HG02870 (cell line): Measurements from ENCODE around the gene CERS2.
A peak's percentile ranks its signal among the peaks of the same experiment; 100 is the strongest.

Experiments used
- ATAC-seq: cut with Tn5 transposase; IDR thresholded peaks from one replicate; pipeline ENCODE4 v1.9.1; 2021; ENCODE audit warnings: mild to moderate bottlenecking, moderate library complexity; ENCODE audit not compliant: unreplicated experiment

CERS2 gene

DNA sequence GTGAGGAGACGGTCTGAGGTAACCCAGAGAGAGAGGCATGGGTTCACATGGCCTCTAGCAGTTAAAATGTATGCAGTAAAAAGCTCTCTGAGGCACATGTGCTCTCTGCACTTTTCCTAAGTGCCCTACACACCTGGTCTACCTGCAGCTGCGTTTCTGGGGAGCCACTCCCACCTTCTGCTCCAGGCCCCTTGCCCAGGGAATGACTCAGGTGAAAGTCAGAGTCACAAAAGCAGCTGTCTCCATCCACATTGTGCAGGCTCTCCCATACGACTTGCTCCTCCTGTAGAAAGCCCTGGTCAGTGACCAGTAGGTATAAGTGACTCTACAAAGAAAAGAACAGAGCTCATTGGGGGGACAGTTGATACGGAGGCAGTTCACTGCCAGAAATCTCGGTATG, 23.3 kb upstream of the CERS2 start:
- ATAC-seq, result no peak

DNA sequence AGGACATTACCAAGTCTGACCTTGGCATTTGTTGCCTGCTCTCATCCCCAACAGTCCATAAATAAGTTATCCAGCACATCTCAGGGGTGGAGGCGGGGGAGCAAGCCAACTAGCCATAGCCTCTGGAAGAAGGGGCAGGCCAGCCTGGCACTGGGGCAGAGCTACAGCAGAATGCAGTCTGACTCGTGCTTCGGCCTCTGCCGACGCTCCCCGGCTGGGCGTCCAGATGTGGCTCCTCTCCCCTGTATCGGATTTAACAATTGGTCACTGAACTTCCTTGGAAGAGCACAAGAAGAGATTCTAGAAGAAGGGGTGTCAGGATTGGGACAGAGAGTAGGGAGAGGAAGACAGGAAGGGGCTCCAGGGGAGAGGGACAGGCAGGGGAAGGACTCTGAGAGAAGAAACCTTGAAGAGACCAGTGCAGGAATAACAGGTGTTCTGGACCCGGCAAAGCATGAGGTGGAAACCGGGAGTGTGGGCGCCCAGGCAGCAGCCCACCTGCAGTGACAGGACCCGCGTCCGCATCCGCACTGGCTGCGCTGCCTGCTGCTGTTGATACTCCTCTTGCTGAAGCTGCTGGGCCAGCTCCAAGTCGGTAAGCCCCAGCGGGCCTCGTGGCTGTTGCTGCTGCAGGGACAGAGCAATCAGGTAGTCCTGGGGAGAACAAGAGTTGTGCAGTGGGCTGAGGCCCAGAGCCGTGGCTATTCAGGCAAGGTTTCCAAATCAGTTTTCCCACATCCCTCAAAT, 22.7 kb upstream of the CERS2 start:
- ATAC-seq, result no peak

DNA sequence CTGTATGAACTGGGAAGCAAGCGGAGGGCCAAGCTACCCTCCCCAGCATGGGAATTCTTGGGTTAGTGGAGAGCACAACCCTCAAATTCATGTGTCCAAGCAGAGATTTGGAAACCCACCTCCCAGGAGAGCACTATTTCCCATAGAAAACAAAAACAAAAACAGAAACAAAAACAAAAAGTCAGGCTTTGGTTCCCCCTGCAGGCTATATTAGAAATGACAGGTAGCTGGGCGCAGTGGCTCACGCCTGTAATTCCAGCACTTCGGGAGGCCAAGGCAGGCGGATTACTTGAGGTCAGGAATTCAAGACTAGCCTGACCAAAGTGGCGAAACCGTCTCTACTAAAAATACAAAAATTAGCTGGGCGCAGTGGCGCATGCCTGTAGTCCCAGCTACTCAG, 21.3 kb upstream of the CERS2 start:
- no peak for ATAC-seq

DNA sequence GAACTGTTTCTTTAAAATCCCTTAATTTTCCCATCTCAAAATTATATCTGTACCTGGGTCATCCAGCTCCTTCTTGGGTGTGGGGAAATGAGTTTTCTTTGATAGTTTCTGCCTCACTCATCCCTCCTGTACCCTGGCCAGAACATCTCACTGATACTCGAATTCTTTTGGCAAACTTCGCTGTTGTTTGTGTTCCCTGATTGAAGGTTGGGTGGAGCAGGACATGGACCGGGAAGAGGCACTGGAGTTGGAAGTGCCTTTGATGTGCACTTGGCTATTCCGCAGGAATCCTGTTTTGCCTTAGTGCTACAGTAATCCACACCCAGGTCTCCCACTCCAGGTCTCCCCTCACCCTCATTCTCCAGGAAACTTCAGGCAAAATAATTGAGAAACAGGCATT, 20.8 kb upstream of the CERS2 start:
- no peak for ATAC-seq

DNA sequence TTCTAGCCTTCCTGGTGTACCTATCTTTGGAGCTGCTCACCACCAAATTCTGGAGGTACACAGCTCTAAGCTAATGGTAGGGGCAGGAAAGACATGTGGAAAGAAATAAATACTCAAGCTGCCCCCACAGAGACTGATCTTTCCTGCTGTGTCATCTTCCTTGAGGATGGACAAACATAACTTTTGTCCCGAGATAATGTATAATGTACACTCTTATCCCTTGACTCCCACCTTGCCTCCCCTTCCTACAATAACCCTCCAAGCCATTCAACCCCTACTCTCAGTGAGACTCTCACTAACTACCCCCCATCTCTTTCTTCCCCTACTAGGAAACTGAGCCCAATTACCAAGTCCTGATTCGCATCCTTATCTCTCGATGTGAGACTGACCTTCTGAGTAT, 19.6 kb upstream of the CERS2 start:
- no peak for ATAC-seq

DNA sequence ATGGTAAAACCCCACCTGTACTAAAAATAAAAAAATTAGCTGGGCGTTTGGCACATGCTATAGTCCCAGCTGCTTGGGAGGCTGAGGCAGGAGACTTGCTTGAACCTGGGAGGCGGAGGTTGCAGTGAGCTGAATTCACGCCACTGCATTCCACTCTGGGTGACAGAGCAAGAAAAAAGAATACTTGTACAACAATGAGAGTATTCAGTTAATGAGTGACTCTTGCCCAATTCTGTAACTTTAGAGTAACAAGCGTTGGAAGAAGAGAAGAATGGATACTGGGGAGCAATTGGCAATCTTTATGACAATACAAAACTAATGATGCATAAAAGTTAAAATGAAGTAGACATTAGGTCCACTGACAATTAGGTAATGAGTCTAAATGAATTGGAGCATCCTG, 18.0 kb upstream of the CERS2 start:
- ATAC-seq, result no peak

DNA sequence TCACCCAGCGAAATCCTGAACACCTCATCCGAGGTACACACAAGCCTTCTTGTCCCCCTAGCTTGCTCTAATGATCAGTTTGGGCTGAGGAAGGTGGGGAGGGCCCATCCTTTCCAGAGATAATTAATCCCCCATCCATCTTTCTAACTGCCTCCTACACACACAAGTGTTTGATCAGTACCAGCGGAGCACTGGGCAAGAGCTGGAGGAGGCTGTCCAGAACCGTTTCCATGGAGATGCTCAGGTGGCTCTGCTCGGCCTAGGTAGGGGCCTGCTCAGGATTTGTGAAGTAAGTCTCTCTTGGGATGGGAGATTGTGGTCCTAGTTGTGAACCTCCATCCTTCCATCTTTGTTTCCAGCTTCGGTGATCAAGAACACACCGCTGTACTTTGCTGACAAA, 13.3 kb upstream of the CERS2 start:
- ATAC-seq, result no peak

DNA sequence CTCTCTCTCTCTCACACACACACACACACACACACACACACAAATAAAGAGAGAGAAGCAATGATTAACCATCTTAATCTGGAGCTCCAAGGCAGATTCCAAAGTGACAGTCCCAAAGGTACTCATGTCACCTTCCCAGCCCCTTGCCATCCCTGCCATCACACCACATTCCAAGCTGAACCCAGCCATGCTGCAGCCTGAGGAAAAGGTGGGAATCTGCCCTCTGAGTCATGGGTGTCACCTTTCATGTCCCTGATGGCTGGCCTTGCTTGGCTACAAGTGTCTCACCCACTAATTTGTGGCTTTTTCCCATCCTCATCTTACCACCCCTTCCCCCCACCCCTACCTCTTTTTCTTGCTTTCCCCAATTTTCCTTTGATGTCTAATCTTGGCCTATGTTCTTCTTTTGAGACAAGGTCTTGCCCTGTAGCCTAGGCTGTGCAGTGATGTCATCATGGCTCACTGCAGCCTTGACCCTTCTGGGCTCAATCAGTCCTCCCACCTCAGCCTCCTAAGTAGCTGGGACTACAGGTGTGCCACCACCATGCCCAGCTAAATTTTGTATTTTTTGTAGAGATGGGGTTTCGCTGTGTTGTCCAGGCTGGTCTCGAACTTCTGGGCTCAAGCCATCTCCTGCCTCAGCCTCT, 10.7 kb upstream of the CERS2 start:
- no peak for ATAC-seq

DNA sequence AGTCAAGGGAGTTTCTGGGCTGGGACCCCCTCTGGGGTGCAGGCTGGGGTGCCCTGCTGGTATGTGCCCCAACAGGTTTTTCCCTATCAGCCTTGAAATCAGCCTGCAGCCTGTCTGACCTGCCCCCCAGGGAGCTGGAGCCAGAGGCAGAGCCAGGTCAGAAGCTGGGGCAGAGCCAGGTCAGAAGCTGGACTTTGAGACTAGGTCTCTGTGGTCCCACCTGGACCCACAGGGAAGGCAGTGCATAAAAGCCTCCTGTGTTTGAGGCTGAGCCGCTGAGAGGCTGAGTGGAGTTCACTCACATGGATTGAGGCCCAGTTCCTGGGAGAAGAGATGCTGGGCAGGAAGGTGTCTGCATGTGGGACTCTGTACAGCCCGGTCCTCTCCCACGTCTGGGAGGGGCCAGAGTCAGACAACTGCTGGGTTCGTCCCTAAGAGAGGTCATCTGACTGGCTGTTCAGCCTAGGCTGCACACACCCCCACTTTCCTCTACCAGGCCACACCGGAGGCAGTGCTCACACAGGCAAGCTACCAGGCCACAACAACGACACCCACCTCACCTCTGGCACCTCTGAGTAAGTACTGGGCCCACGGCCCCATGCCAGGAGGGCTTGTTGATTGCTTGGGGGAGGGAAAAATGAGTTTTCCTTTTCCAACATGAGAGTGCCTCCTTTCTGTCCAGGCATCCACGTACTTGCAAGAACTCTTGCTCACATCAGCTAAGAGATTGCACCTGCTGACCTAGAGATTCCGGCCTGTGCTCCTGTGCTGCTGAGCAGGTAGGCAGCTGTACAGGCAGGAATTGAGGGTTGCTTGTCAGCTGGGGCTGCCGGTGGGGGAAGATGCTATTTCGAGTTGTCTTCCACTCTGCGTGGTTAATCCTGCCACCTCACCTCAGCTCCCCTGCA, 7.4 kb upstream of the CERS2 start, which contains the start of gene ANXA9:
TSS of gene ANXA9 (plus strand) at position 488 of the 908 bp plus-strand sequence. CDS start 814 bp downstream, outside the sequence.
- ATAC-seq, result no peak

DNA sequence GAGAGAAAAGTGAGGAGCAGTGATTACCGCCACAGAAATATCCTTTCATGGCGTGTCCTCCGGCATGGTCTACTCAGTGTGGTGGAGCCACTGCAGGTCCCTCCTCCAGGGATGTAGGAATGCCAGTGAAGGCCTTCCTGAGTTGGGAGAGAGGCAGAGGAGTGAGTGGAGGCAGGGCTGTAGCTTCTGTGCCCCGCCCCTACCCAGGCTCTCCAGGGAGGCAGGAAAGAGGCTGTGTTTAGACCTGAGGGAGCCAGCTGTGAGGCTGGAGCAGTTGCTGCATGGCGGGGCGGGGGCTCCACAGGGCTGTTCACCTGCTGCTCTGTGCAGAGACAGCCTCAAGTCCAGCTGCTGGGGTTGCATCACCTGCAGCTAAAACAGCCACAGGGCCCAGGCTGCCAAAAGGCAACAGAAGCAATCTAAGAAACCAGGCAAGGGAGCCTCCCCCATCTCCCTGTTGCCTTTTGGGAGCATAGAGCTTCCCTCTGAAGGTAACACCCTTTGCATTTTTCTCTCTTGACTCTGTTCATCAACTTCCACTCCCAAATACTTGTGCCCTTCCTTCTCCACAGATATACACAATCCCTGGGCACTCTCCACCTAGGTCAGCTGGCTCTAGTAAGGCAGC, 6.7 kb upstream of the CERS2 start:
- ATAC-seq, result no peak

DNA sequence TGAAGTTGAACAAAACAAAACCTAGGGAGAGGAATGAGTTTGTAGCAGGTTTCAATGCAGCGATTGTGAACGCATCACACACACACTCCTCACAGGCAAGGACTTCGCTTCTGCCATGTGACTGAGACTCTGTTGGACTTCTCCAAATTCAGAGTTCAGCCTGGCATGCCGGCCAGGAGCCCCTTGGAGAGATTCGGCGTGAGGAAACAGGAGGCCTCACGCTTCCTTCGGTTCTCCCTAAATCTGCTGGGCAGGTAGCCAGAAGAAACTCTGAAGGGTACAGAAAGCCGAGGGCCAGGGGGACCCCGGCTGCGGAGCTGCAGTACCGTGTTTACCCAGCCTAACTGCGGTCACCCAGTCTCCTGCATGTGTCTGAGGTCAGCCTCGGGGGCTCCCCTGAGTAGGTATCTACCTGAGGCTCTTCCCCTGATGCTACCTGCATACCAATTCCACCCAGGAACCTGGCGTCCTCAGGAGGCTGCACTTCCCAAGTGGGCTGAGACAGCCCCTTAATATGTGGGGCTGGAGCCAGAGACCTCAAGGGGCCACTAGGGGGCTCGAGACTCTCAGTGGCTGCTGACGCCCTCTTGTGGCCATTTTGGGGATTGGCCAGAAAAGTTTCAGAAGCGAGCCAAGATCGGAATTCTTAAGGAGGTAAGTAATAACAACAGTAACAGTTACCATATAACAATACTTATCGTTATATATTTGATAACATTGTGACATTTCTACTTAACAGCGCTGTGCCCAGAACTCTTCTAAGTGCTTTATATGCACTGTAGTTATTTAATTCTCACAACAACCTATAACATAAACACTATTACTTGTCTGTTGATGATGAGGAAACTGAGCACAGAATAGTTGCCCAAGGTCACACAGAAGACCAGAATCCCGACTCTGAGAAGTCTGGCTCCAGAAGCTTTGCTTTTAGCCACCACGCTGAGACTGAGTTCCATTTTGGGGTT, 4.7 kb upstream of the CERS2 start:
- ATAC-seq, result peak; percentile 46

DNA sequence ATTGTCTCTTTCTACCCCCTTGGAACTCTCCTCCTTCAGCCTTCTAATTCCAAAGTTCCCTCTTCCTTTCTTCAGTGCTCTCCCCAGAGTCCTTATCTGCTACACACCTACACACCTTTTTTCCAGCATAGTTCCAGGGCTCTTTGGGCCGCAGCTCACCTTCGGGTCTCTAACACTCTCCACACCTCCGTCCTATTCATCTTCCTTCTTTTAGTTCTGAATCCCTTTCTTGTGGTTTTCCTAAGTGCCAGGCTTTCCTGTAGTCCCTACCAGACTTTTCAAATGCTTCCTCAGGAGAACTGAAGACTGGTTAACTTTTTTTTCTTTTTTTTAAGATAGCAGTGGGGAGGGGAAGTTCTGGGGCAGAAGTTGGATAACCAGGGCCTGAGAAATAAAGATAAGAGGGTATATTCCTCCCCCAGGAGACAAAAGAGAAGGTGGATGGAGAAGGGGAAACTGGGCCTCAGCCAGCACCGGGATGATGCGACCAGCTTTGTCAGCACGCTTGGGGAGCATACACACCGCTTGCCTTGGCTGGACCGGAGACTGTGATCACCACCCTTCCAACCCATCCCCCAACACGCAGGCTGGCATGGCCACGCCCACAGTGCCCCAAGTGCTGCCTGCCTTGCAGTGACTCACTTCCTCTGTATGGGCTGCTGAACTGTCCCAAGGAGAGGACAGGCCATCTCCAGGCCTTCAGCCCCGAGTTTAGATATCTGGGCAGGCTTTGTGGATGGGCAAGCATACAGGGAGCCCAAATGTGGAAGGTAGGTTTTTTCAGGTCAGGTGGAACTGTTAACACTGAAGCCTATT, 2.5 kb upstream of the CERS2 start:
- no peak for ATAC-seq

DNA sequence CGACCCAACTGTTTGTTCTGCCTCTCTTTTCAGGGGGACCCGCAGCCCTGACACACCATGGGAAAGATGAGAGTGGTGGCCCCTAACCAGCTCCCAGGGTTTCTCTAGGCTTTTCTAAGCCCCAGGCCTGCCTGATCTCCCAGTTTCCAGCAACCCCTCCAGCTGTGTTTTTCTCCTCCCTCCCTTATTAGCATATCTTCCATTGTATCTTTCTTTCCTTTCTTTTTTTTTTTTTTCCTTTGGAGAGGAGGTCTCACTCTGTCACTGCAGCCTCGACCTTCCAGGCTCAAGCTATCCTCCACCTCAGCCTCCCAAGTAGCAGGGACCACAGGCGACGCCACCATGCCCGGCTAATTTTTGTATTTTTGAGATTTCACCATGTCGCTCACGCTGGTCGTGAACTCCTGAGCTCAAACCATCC, 1.8 kb upstream of the CERS2 start:
- ATAC-seq, result no peak

DNA sequence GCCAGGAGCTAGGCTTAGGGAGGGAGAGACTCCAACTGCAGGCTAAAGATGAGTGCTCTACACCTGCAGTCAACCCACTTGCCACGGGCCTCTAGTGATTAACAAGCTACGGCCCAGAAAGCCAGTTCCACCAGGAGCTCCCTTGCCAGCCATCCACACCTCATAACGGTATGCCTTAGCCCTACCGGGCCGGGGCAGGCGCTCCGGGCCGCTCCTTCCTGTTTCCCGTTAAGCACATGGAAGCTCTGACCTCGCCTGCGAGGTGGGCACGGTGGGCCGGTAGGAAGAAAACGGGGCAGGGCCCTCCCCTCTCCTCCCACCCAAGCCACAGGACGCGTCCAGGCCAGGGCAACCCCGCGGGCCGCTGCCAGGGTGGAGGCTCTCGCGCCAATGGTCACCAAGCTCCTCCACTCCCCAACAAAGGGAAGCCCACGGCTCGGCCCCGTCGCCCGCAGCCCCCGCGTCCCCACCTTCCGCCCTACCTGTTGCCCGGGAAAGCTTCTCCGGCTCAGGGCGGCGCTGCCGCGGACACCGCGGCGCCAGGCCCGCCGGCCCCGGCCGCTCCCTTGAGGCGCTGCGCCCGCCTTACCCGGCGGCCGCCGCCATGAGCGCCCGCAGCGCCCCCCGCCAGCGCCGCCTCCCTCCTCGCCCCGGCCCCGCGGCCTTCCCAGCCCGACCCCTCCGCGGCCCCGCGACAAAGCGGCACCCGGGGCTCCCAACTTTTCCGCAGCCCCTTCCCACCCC, 627 bp downstream of the CERS2 start:
- peak; percentile 39 for ATAC-seq

DNA sequence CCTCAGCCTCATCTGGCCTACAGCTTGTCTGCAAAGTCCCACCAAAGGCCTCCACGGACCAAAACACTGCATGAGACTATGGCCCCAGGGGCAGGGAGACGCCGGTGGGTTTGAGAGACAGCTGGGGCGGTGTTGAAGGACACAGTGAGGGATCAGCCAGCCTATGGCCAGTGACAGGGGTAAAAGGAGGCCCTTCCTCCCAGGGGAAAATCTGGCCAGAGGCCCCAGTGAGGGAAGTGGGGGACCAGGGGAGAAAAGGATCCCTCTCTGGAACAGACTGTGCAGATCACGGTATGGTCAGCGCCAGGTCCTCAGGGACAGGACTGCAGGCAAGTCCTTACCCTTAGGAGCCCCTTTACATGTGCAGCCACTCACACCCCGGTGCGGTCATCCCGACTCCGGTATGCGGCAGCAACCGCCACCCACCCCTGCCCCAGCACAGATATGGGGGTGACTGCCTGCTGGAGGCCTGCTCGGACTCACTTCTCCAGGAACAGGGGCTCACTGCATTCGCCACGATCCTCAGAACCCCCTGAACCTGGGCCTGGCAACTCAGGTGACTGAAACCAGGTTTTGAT, 1.3 kb downstream of the CERS2 start:
- ATAC-seq, result no peak

DNA sequence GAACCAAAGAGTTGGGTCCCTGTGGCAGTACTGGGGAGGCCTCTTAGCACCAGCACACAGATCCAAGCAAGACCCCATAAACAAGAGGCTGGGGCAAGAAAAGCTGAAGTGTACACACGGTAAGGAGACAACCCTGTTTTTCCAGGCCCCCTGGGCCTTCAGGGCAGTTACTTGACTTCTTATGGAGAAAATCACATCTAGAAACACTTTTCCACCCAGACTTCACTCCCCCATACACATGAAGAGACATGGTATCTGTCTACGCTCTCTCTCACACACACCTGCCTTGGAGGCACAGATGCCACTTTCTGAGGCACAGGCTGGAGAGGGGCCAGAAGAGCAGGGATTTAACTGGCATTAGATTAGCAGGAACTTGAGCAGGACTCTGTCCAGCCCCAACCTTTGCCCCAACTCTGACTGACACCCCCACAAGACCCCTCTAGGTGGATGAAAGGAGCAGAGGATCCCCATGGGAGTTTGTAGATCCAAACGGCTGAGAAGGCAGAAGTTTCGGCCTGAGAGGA, 2.2 kb downstream of the CERS2 start:
- ATAC-seq, result no peak

DNA sequence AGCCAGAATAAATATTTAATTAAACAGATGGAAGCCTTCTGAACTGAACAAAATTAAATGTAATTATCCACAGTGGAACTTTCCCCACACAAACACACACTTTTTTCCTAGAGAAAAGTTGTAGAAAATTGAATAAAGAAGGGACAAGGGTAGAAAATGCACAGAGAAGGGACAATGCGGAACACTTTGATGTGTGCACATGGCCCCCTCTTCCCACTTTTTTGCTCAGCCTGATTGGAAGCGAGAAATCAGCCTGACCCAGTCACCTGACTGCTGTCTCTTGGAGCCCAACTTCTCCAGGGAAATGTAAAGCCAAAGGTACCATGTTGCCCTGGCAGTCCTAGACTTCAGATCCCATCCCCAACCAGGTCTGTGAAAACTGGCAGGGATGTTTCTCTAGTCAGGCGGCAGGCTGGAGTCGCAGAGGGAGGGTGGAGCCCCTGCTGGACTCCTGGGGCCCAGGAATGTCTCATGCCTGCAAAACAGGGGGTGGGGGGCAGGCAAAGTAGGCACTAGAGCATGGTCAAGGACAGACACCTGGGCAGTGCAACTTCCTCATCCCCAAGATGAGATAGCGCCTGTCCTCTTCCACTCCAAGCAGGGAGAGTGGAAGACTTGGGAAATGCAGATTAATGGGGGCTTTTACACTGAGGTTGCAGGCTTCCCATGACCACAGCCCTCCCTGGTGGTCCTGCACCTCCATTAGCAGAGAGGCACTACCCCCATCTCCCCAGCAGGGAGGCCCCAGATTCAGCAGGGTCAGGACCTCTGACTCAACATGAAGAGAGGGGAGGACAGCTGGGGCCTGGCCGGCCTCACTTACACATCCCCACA, 2.8 kb downstream of the CERS2 start:
- ATAC-seq, result no peak
